ENCODE measurements around the gene ARRDC4. TPM values are rescaled to one million over a fixed set of nuclear protein-coding genes. Genes with fewer than 3 reads are reported as not detected.

The ARRDC4 gene
- polyA plus RNA-seq, 1 of the 3 experiments (the other 2 are of a cell fraction), result 2.3 TPM

GRCh38 chr15:98018761-98019351, 58.4 kb downstream of the ARRDC4 start:
- Histone ChIP-seq H3K4me3 (ENCODE audit: low read depth in 2 of 2, low read length in 1 of 2) (no peak overlapping the region), H3K9me2 (no peaks in the 10 kb centered on the region), H3K27me3 (ENCODE audit: insufficient read depth) (peaks cover 20% of the 10 kb centered on the region; the same call in 1 of the 2 replicates), H3K36me3 (replicated peaks in 1 of 2; ENCODE audit: control insufficient read depth in 1 of 2, insufficient read depth in 2 of 2, low read length in 1 of 2) (no peaks in the 10 kb centered on the region), H3K9me3 (no peaks in the 10 kb centered on the region), H3F3A (replicated peaks; ENCODE audit: insufficient read depth) (no peaks in the 10 kb centered on the region), H3K4me1 (ENCODE audit: control insufficient read depth in 1 of 2, insufficient read depth in 2 of 2, low read depth in 1 of 2, low read length in 1 of 2) (no peaks in the 10 kb centered on the region), H3K27ac (ENCODE audit: low read depth in 2 of 2, low read length in 1 of 2) (no peak overlapping the region), H3K4me2 (no peak overlapping the region), H4K20me1 (ENCODE audit: insufficient read depth) (no peaks in the 10 kb centered on the region), H2AFZ (ENCODE audit: low read depth) (no peak overlapping the region), H3K9ac (no peak overlapping the region), H3K79me2 (ENCODE audit: insufficient read depth) (no peaks in the 10 kb centered on the region)
- ChIA-PET POLR2A (no interaction called here), CTCF (no interaction called here)
- no peak for DNase-seq
- 0% methylated on average over 6 of the region's 6 CpGs for WGBS (ENCODE audit: low lambda C conversion rate)
- no peak for TF ChIP-seq RCOR1 (IDR thresholded peaks at IDR 0.05; ENCODE audit: low read length)
- TF ChIP-seq, protein P1, sequence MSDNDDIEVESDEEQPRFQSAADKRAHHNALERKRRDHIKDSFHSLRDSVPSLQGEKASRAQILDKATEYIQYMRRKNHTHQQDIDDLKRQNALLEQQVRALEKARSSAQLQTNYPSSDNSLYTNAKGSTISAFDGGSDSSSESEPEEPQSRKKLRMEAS (IDR thresholded peaks at IDR 0.05; ENCODE audit: low read depth), result no peak
- TF ChIP-seq GABPA (IDR thresholded peaks at IDR 0.05; ENCODE audit: low read depth), result no peak
- no peak for TF ChIP-seq ZBTB33 (IDR thresholded peaks at IDR 0.05; ENCODE audit: borderline replicate concordance, low read depth)
- no peak for TF ChIP-seq NRF1 (IDR thresholded peaks at IDR 0.05; ENCODE audit: low read depth, low read length)
- TF ChIP-seq MEF2A (IDR thresholded peaks at IDR 0.05; ENCODE audit: borderline replicate concordance, low read depth), result no peak
